IMR-90 (cell line): ENCODE results near the gene CFAP221. TPM values are rescaled to one million over a fixed set of nuclear protein-coding genes. Genes with fewer than 3 reads are reported as not detected.

ENCODE experiments used
- ATAC-seq: fragments of 200-7000 bp; cut with Tn5 transposase; 2 replicates; pipeline ENCODE4 v1.9.1; 2020; ENCODE audit warnings: low read depth, mild to moderate bottlenecking, moderate library complexity
- BruUV-seq: library from RNA; stranded (reverse); fragments of 400-500 nt; replicated peaks from 2 replicates; lab custom pipeline; 2021; lab: Mats Ljungman, UMichigan
- CTCF ChIA-PET: fragments of 300-600 bp; formaldehyde crosslinking; extraction: SDS; loops from one replicate; lab custom pipeline; 2021; ENCODE audit warnings: antibody characterized with exemption; lab: Yijun Ruan, JAX
- POLR2A ChIA-PET: fragments of 300-600 bp; sonication (Branson Sonifier 250); formaldehyde crosslinking; loops from one replicate; lab custom pipeline; 2022; ENCODE audit warnings: antibody characterized with exemption; ENCODE audit not compliant: unreplicated experiment; lab: Charles Lee
- DNase-seq: peaks from one replicate; pipeline ENCODE4 v3.0.0; 2013
- H2AFZ ChIP-seq: replicated peaks from 2 replicates; pipeline ENCODE3; 2013; ENCODE audit warnings: low read length, mild to moderate bottlenecking; ENCODE audit not compliant: poor library complexity
- H2AK5ac ChIP-seq: 2 replicates; pipeline ENCODE4 v1.6.1; 2013; ENCODE audit warnings: low read depth, low read length, inconsistent platforms
- H2AK9ac ChIP-seq: replicated peaks from 2 replicates; pipeline ENCODE3; 2013; ENCODE audit warnings: mild to moderate bottlenecking, low read depth, low read length, moderate library complexity; ENCODE audit not compliant: poor library complexity
- H2BK120ac ChIP-seq: 2 replicates; pipeline ENCODE4 v1.6.1; 2013; ENCODE audit warnings: low read depth, low read length, inconsistent platforms
- H2BK15ac ChIP-seq: 3 replicates; pipeline ENCODE4 v1.6.1; 2013; ENCODE audit warnings: low read depth, low read length, inconsistent platforms
- H2BK20ac ChIP-seq: 2 replicates; pipeline ENCODE4 v1.6.1; 2013; ENCODE audit warnings: low read depth, mild to moderate bottlenecking, inconsistent platforms, low read length, moderate library complexity
- H2BK5ac ChIP-seq: 2 replicates; pipeline ENCODE4 v1.6.1; 2013; ENCODE audit warnings: mild to moderate bottlenecking, low read depth, low read length, inconsistent platforms; ENCODE audit not compliant: poor library complexity, severe bottlenecking
- H3K14ac ChIP-seq: replicated peaks from 2 replicates; pipeline ENCODE4 v1.6.1; 2013; ENCODE audit warnings: low read depth, low read length, inconsistent platforms
- H3K18ac ChIP-seq: 2 replicates; pipeline ENCODE4 v1.6.1; 2013; ENCODE audit warnings: low read depth, low read length, control low read depth
- H3K23ac ChIP-seq: 2 replicates; pipeline ENCODE4 v1.6.1; 2013; ENCODE audit warnings: low read depth, low read length, inconsistent platforms
- H3K27ac ChIP-seq: 2 replicates; pipeline ENCODE4 v1.5.1; 2013; ENCODE audit warnings: mild to moderate bottlenecking, control low read depth, low read length; ENCODE audit not compliant: insufficient read depth
- H3K27me3 ChIP-seq: 2 replicates; pipeline ENCODE4 v1.6.1; 2013; ENCODE audit warnings: low read length; ENCODE audit not compliant: control insufficient read depth, insufficient read depth
- H3K36me3 ChIP-seq: 2 replicates; pipeline ENCODE4 v1.6.1; 2013; ENCODE audit warnings: low read length, mixed read lengths; ENCODE audit not compliant: control insufficient read depth, insufficient read depth
- H3K4ac ChIP-seq: 2 replicates; pipeline ENCODE4 v1.6.1; 2013; ENCODE audit warnings: low read depth, low read length, inconsistent platforms
- H3K4me1 ChIP-seq: 2 replicates; pipeline ENCODE4 v1.6.1; 2013; ENCODE audit warnings: low read length, mixed read lengths; ENCODE audit not compliant: control insufficient read depth, insufficient read depth
- H3K4me2 ChIP-seq: 2 replicates; pipeline ENCODE4 v1.6.1; 2013; ENCODE audit warnings: low read depth, mild to moderate bottlenecking, control low read depth, low read length, moderate library complexity
- H3K4me3 ChIP-seq: 2 replicates; pipeline ENCODE4 v1.5.1; 2013; ENCODE audit warnings: low read depth, mild to moderate bottlenecking, control low read depth, low read length, moderate library complexity; ENCODE audit not compliant: insufficient read depth
- H3K56ac ChIP-seq: 2 replicates; pipeline ENCODE4 v1.6.1; 2013; ENCODE audit warnings: low read length, inconsistent platforms; ENCODE audit not compliant: insufficient read depth; ENCODE audit errors: extremely low read depth
- H3K79me1 ChIP-seq, 2 experiments: 2 replicates each; pipeline ENCODE4 v1.6.1; 2013; ENCODE audit warnings: low read length in 2 of 2, inconsistent platforms in 1 of 2, low read depth in 1 of 2
- H3K9ac ChIP-seq: 2 replicates; pipeline ENCODE4 v1.6.1; 2013; ENCODE audit warnings: low read depth, low read length, control low read depth
- H3K9me1 ChIP-seq: 2 replicates; pipeline ENCODE4 v1.6.1; 2013; ENCODE audit warnings: low read length, inconsistent platforms; ENCODE audit not compliant: insufficient read depth
- H3K9me3 ChIP-seq: 2 replicates; pipeline ENCODE4 v1.6.1; 2013; ENCODE audit warnings: low read length; ENCODE audit not compliant: control insufficient read depth, insufficient read depth
- H4K20me1 ChIP-seq: 2 replicates; pipeline ENCODE4 v1.6.1; 2013; ENCODE audit warnings: low read length, inconsistent platforms; ENCODE audit not compliant: insufficient read depth
- H4K5ac ChIP-seq: 2 replicates; pipeline ENCODE4 v1.6.1; 2013; ENCODE audit warnings: mild to moderate bottlenecking, low read depth, low read length, control low read depth
- H4K8ac ChIP-seq, 2 experiments: 2 replicates each; pipeline ENCODE4 v1.6.1; 2013; ENCODE audit warnings: low read depth in 2 of 2, low read length in 2 of 2, control low read depth in 1 of 2, inconsistent platforms in 1 of 2
- H4K91ac ChIP-seq: 2 replicates; pipeline ENCODE4 v1.6.1; 2013; ENCODE audit warnings: low read depth, low read length, inconsistent platforms; ENCODE audit not compliant: insufficient read depth
- BHLHE40 ChIP-seq: fragments of 150-350 bp; IDR thresholded peaks from 2 replicates; pipeline ENCODE4 v1.6.1; 2016; ENCODE audit warnings: mild to moderate bottlenecking, low read depth, low read length
- CEBPB ChIP-seq: IDR thresholded peaks from 2 replicates; pipeline ENCODE4 v1.6.1; 2012; ENCODE audit warnings: low read depth, low read length, improper control_type of control experiment
- CHD1 ChIP-seq: IDR thresholded peaks from 2 replicates; pipeline ENCODE4 v1.6.1; 2012; ENCODE audit warnings: low read depth, low read length, improper control_type of control experiment
- CTCF ChIP-seq: conservative IDR thresholded peaks from 2 replicates; pipeline ENCODE4 v1.5.1; 2012; ENCODE audit warnings: mild to moderate bottlenecking, low read depth, low read length, improper control_type of control experiment
- ELK1 ChIP-seq: fragments of 150-350 bp; IDR thresholded peaks from 2 replicates; pipeline ENCODE4 v1.6.1; 2016; ENCODE audit warnings: low read depth, mild to moderate bottlenecking, low read length, moderate library complexity, borderline replicate concordance
- FOS ChIP-seq: fragments of 150-350 bp; IDR thresholded peaks from 2 replicates; pipeline ENCODE4 v1.6.1; 2016; ENCODE audit warnings: low read depth, low read length
- NFE2L2 ChIP-seq: fragments of 150-350 bp; IDR thresholded peaks from 2 replicates; pipeline ENCODE4 v1.6.1; 2016; ENCODE audit warnings: low read depth, mild to moderate bottlenecking, low read length
- RCOR1 ChIP-seq: IDR thresholded peaks from 2 replicates; pipeline ENCODE4 v1.6.1; 2012; ENCODE audit warnings: mild to moderate bottlenecking, low read length, improper control_type of control experiment; ENCODE audit not compliant: insufficient replicate concordance
- RFX5 ChIP-seq: IDR thresholded peaks from 2 replicates; pipeline ENCODE4 v1.8.0; 2012; ENCODE audit warnings: low read depth, mild to moderate bottlenecking, low read length, moderate library complexity
- USF2 ChIP-seq: fragments of 150-350 bp; IDR thresholded peaks from 2 replicates; pipeline ENCODE4 v1.6.1; 2017; ENCODE audit warnings: mild to moderate bottlenecking, antibody characterized with exemption, low read length, low read depth
- WGBS, 2 experiments: methylation state at CpG; one replicate each; pipeline versions ENCODE4 v1.1.5 to v1.1.7; 2013; ENCODE audit warnings: missing lambda C conversion rate in 2 of 2; ENCODE audit not compliant: insufficient read length in 1 of 2; ENCODE audit errors: extremely low coverage in 2 of 2; 5-methylcytosine and 5-hydroxymethylcytosine counted together
- dilution Hi-C: fragments of 300-500 bp; cut with HindIII; formaldehyde crosslinking; loops from one replicate; pipeline ENCODE4 v1.14.3; 2018; ENCODE audit warnings: low sequenced_read_pairs; ENCODE audit not compliant: unreplicated experiment
- in situ Hi-C: fragments of 300-500 bp; cut with MboI; formaldehyde crosslinking; loops from 3 replicates; pipeline ENCODE4 v1.14.3; 2019; ENCODE audit warnings: low sequenced_read_pairs, inconsistent platforms, mixed read lengths
- intact Hi-C: fragments of 100-400 bp; cut with micrococcal nuclease; formaldehyde crosslinking; loops from 2 replicates; pipeline ENCODE4 v1.10.0; 2022
- polyA plus RNA-seq, 3 experiments: library from polyadenylated mRNA; depleted of rRNA; stranded (reverse); fragments of >200 nt; gene quantifications; 2 replicates each; pipeline ENCODE4 v1.2.3, GENCODE V29; 2012; ENCODE audit warnings: low replicate concordance in 1 of 3
- total RNA-seq: library from RNA; depleted of rRNA; stranded (reverse); fragments of >200 nt; gene quantifications from 2 replicates; pipeline ENCODE4 v1.2.3, GENCODE V29; 2012

Gene CFAP221
- total and polyA plus RNA-seq, 2 of the 4 experiments (the other 2 are of a cell fraction) = not detected

- no peak overlapping the region for H2AK9ac ChIP-seq
- no peaks in the 10 kb centered on the region for H3K36me3 ChIP-seq
- no peak overlapping the region for H4K91ac ChIP-seq
- no CpG with 5 or more reads among the region's 4 CpGs for WGBS, 2 experiments
- H2BK120ac ChIP-seq = no peak overlapping the region
- no peak overlapping the region for H4K8ac ChIP-seq
- no peak overlapping the region for H2BK5ac ChIP-seq
- no peak overlapping the region for H3K9ac ChIP-seq
- no peak overlapping the region for H4K5ac ChIP-seq
- no peak overlapping the region for H2BK20ac ChIP-seq
- no peak overlapping the region for H3K14ac ChIP-seq
- no peak overlapping the region for H2BK15ac ChIP-seq
- H3K27ac ChIP-seq = no peak overlapping the region
- H3K23ac ChIP-seq = no peak overlapping the region
- H3K56ac ChIP-seq = no peak overlapping the region
- no peak overlapping the region for H3K4me2 ChIP-seq
- no peaks in the 10 kb centered on the region for H4K20me1 ChIP-seq
- in situ Hi-C loops = no loop called here
- no peak overlapping the region for H3K4me3 ChIP-seq
- no peak overlapping the region for H2AFZ ChIP-seq
- BruUV-seq = no TSS peak
- peaks cover 1% of the 10 kb centered on the region; the same call in 1 of the 2 replicates for H3K27me3 ChIP-seq
- H3K9me3 ChIP-seq = no peaks in the 10 kb centered on the region
- H3K9me1 ChIP-seq = no peaks in the 10 kb centered on the region; the same call in 1 of the 2 replicates
- no peaks in the 10 kb centered on the region for H3K79me1 ChIP-seq
- intact Hi-C loops = no loop called here
- no peak for ATAC-seq
- ChIA-PET CTCF (no interaction called here), POLR2A (no interaction called here)
- no peak for DNase-seq
- H3K4me1 ChIP-seq = peaks cover 3% of the 10 kb centered on the region
- H3K18ac ChIP-seq = no peak overlapping the region
- H3K4ac ChIP-seq = no peak overlapping the region
- dilution Hi-C loops = no loop called here
- TF ChIP-seq ELK1 = no peak
- TF ChIP-seq USF2 = no peak
- no peak for TF ChIP-seq CEBPB
- no peak for TF ChIP-seq CTCF
- TF ChIP-seq FOS = no peak
- no peak for TF ChIP-seq CHD1
- no peak for TF ChIP-seq NFE2L2
- TF ChIP-seq BHLHE40 = no peak
- TF ChIP-seq RFX5 = no peak
- no peak for TF ChIP-seq RCOR1
- no peak overlapping the region for H2AK5ac ChIP-seq
Observed at GRCh38 chr2:119496682-119497081, 47.6 kb upstream of the CFAP221 start.
